ENCODE data around the gene TBC1D16.

TBC1D16 gene

GRCh38 chr17:80034791-80035686 lies 633 bp downstream of the TBC1D16 start:
- H3F3A ChIP-seq (ENCODE audit: low read depth), result no peaks in the 10 kb centered on the region; the same call in 1 of the 2 replicates

GRCh38 chr17:80033840-80034239 lies 1.8 kb downstream of the TBC1D16 start:
- H3K4me3 ChIP-seq (ENCODE audit: low read length, poor library complexity, severe bottlenecking), result no peak overlapping the region
- H3K9ac ChIP-seq (ENCODE audit: low read depth, low read length, poor library complexity, severe bottlenecking), result no peak overlapping the region
- H3K9me3 ChIP-seq (ENCODE audit: insufficient read depth, low read depth, low read length), result no peaks in the 10 kb centered on the region
- H3K36me3 ChIP-seq (ENCODE audit: insufficient read depth, low read length), result no peaks in the 10 kb centered on the region
- H3K4me1 ChIP-seq (ENCODE audit: insufficient read depth, low read length, poor library complexity, severe bottlenecking), result peaks cover 24% of the 10 kb centered on the region
- no peaks in the 10 kb centered on the region for H3K9me2 ChIP-seq (replicated peaks; ENCODE audit: low read depth, low read length)
- no peaks in the 10 kb centered on the region for H3K27me3 ChIP-seq (ENCODE audit: insufficient read depth, low read length, poor library complexity, severe bottlenecking)
- H3K4me2 ChIP-seq (ENCODE audit: low read depth, low read length, poor library complexity, severe bottlenecking), result no peak overlapping the region
- H3K79me2 ChIP-seq (ENCODE audit: insufficient read depth, low read length), result peaks cover 12% of the 10 kb centered on the region; the same call in 1 of the 2 replicates
- TF ChIP-seq CTCF (conservative IDR thresholded peaks at IDR 0.05; ENCODE audit: low read length), result no peak
- no peak for TF ChIP-seq EZH2phosphoT487 (IDR thresholded peaks at IDR 0.05; ENCODE audit: borderline replicate concordance)
- no peaks in the 10 kb centered on the region for H4K20me1 ChIP-seq (ENCODE audit: insufficient read depth, low read length, poor library complexity, severe bottlenecking)
- no peak overlapping the region for H2AFZ ChIP-seq (ENCODE audit: low read length)
- no peaks in the 10 kb centered on the region; the same call in 1 of the 2 replicates for H3F3A ChIP-seq (ENCODE audit: low read depth)

More at GRCh38 chr17:80034791-80035686, 633 bp downstream of the TBC1D16 start:
- H3K9me2 ChIP-seq (replicated peaks; ENCODE audit: low read depth, low read length), result no peaks in the 10 kb centered on the region
- TF ChIP-seq EZH2phosphoT487 (IDR thresholded peaks at IDR 0.05; ENCODE audit: borderline replicate concordance) (no peak), CTCF (conservative IDR thresholded peaks at IDR 0.05; ENCODE audit: low read length) (no peak)
- peaks cover 12% of the 10 kb centered on the region; the same call in 1 of the 2 replicates for H3K79me2 ChIP-seq (ENCODE audit: insufficient read depth, low read length)
- H3K27me3 ChIP-seq (ENCODE audit: insufficient read depth, low read length, poor library complexity, severe bottlenecking), result no peaks in the 10 kb centered on the region
- no peaks in the 10 kb centered on the region for H3K36me3 ChIP-seq (ENCODE audit: insufficient read depth, low read length)
- peak overlapping the region; percentile 64; the same call in 1 of the 2 replicates for H2AFZ ChIP-seq (ENCODE audit: low read length)
- peak overlapping the region; percentile 60 for H3K9ac ChIP-seq (ENCODE audit: low read depth, low read length, poor library complexity, severe bottlenecking)
- no peaks in the 10 kb centered on the region for H3K9me3 ChIP-seq (ENCODE audit: insufficient read depth, low read depth, low read length)
- peak overlapping the region; percentile 79 for H3K4me3 ChIP-seq (ENCODE audit: low read length, poor library complexity, severe bottlenecking)
- peak overlapping the region; percentile 82 for H3K4me2 ChIP-seq (ENCODE audit: low read depth, low read length, poor library complexity, severe bottlenecking)
- peaks cover 19% of the 10 kb centered on the region for H3K4me1 ChIP-seq (ENCODE audit: insufficient read depth, low read length, poor library complexity, severe bottlenecking)
- H4K20me1 ChIP-seq (ENCODE audit: insufficient read depth, low read length, poor library complexity, severe bottlenecking), result no peaks in the 10 kb centered on the region

- no peaks in the 10 kb centered on the region for H3K9me2 ChIP-seq (replicated peaks; ENCODE audit: low read depth, low read length)
- peaks cover 12% of the 10 kb centered on the region; the same call in 1 of the 2 replicates for H3K79me2 ChIP-seq (ENCODE audit: insufficient read depth, low read length)
- TF ChIP-seq CTCF (conservative IDR thresholded peaks at IDR 0.05; ENCODE audit: low read length), result no peak
- no peak for TF ChIP-seq EZH2phosphoT487 (IDR thresholded peaks at IDR 0.05; ENCODE audit: borderline replicate concordance)
- H3K27me3 ChIP-seq (ENCODE audit: insufficient read depth, low read length, poor library complexity, severe bottlenecking), result no peaks in the 10 kb centered on the region
- no peaks in the 10 kb centered on the region for H3K9me3 ChIP-seq (ENCODE audit: insufficient read depth, low read depth, low read length)
- H3K9ac ChIP-seq (ENCODE audit: low read depth, low read length, poor library complexity, severe bottlenecking), result no peak overlapping the region
- H3K4me1 ChIP-seq (ENCODE audit: insufficient read depth, low read length, poor library complexity, severe bottlenecking), result peaks cover 25% of the 10 kb centered on the region
- H3K4me3 ChIP-seq (ENCODE audit: low read length, poor library complexity, severe bottlenecking), result no peak overlapping the region
- H2AFZ ChIP-seq (ENCODE audit: low read length), result no peak overlapping the region
- H3K4me2 ChIP-seq (ENCODE audit: low read depth, low read length, poor library complexity, severe bottlenecking), result no peak overlapping the region
- H4K20me1 ChIP-seq (ENCODE audit: insufficient read depth, low read length, poor library complexity, severe bottlenecking), result no peaks in the 10 kb centered on the region
- H3K36me3 ChIP-seq (ENCODE audit: insufficient read depth, low read length), result no peaks in the 10 kb centered on the region
- H3F3A ChIP-seq (ENCODE audit: low read depth), result no peaks in the 10 kb centered on the region; the same call in 1 of the 2 replicates
These were observed 3.0 kb downstream of the TBC1D16 start for GRCh38 chr17:80032614-80033171.

All from Loucy (cell line).